Endothelial cell (in vitro differentiated cells): ENCODE data around the gene DYRK1B. TPM values are rescaled to one million over a fixed set of nuclear protein-coding genes. Genes with fewer than 3 reads are reported as not detected.

Source experiments
- DNase-seq: peaks from one replicate; pipeline ENCODE4 v3.0.0; 2021; ENCODE audit warnings: low spot score
- H3K27ac Mint-ChIP-seq: one replicate; pipeline ENCODE4 v1.8.0; 2021; ENCODE audit warnings: mixed read lengths, inconsistent platforms; ENCODE audit not compliant: unreplicated experiment
- H3K27me3 Mint-ChIP-seq: one replicate; pipeline ENCODE4 v1.8.0; 2021; ENCODE audit warnings: mild to moderate bottlenecking, moderate library complexity, mixed read lengths, inconsistent platforms; ENCODE audit not compliant: unreplicated experiment
- H3K36me3 Mint-ChIP-seq: one replicate; pipeline ENCODE4 v1.8.0; 2021; ENCODE audit warnings: mild to moderate bottlenecking, low read depth, mixed read lengths, inconsistent platforms; ENCODE audit not compliant: unreplicated experiment
- H3K4me1 Mint-ChIP-seq: one replicate; pipeline ENCODE4 v1.8.0; 2021; ENCODE audit warnings: mild to moderate bottlenecking, mixed read lengths, inconsistent platforms; ENCODE audit not compliant: unreplicated experiment
- H3K4me3 Mint-ChIP-seq: one replicate; pipeline ENCODE4 v1.8.0; 2021; ENCODE audit warnings: mild to moderate bottlenecking, mixed read lengths, inconsistent platforms; ENCODE audit not compliant: unreplicated experiment
- H3K9me3 Mint-ChIP-seq: one replicate; pipeline ENCODE4 v1.8.0; 2021; ENCODE audit warnings: mixed read lengths, inconsistent platforms; ENCODE audit not compliant: unreplicated experiment
- CTCF ChIP-seq: fragments of 200-600 bp; sonication (generic); IDR thresholded peaks from one replicate; pipeline ENCODE4 v1.5.0; 2021; ENCODE audit warnings: antibody characterized with exemption; ENCODE audit not compliant: unreplicated experiment
- total RNA-seq: library from RNA; stranded (reverse); fragmentation: NEBNext Ultra II Directional; extraction: Animal tissue kit (Norgen Biotek cat#: 25700); gene quantifications from one replicate; pipeline ENCODE4 v1.2.1, GENCODE V29; 2021; ENCODE audit not compliant: unreplicated experiment

The DYRK1B gene
- total RNA-seq, 1 donor from 2014 or later, result 29.5 TPM

GRCh38 chr19:39825093-39825463, 8.9 kb downstream of the DYRK1B start:
- Mint-ChIP-seq H3K9me3 (no peaks in the 10 kb centered on the region), H3K4me1 (no peaks in the 10 kb centered on the region), H3K27ac (peak overlapping the region; percentile 64), H3K4me3 (no peak overlapping the region), H3K27me3 (peaks cover 4% of the 10 kb centered on the region), H3K36me3 (peaks cover 12% of the 10 kb centered on the region)
- no peak for TF ChIP-seq CTCF
- DNase-seq, result no peak

GRCh38 chr19:39824143-39825092, 9.5 kb downstream of the DYRK1B start:
- Mint-ChIP-seq H3K27ac (peak overlapping the region; percentile 64), H3K4me1 (no peaks in the 10 kb centered on the region)
- DNase-seq, result peak; percentile 78

GRCh38 chr19:39823686-39824085, 10.3 kb downstream of the DYRK1B start:
- Mint-ChIP-seq H3K36me3 (peaks cover 3% of the 10 kb centered on the region), H3K4me3 (no peak overlapping the region), H3K4me1 (no peaks in the 10 kb centered on the region), H3K9me3 (no peaks in the 10 kb centered on the region), H3K27me3 (peaks cover 4% of the 10 kb centered on the region), H3K27ac (no peak overlapping the region)
- TF ChIP-seq CTCF, result no peak
- DNase-seq, result no peak

More at GRCh38 chr19:39824143-39825092, 9.5 kb downstream of the DYRK1B start:
- TF ChIP-seq CTCF, result no peak
- peaks cover 4% of the 10 kb centered on the region for H3K27me3 Mint-ChIP-seq
- H3K9me3 Mint-ChIP-seq, result no peaks in the 10 kb centered on the region
- no peak overlapping the region for H3K4me3 Mint-ChIP-seq
- peaks cover 8% of the 10 kb centered on the region for H3K36me3 Mint-ChIP-seq

GRCh38 chr19:39820696-39821095, 13.3 kb downstream of the DYRK1B start:
- H3K27ac Mint-ChIP-seq, result no peak overlapping the region
- DNase-seq, result no peak
- no peak for TF ChIP-seq CTCF
- H3K4me3 Mint-ChIP-seq, result no peak overlapping the region
- H3K4me1 Mint-ChIP-seq, result no peaks in the 10 kb centered on the region
- no peaks in the 10 kb centered on the region for H3K9me3 Mint-ChIP-seq
- H3K36me3 Mint-ChIP-seq, result peaks cover 3% of the 10 kb centered on the region
- H3K27me3 Mint-ChIP-seq, result peaks cover 3% of the 10 kb centered on the region

GRCh38 chr19:39819786-39820185, 14.2 kb downstream of the DYRK1B start:
- Mint-ChIP-seq H3K36me3 (peaks cover 4% of the 10 kb centered on the region), H3K27me3 (peaks cover 3% of the 10 kb centered on the region), H3K27ac (no peak overlapping the region), H3K9me3 (no peaks in the 10 kb centered on the region), H3K4me3 (no peak overlapping the region), H3K4me1 (no peaks in the 10 kb centered on the region)
- DNase-seq, result no peak
- TF ChIP-seq CTCF, result no peak
